ENCODE data around the gene YWHAG. TPM values are rescaled to one million over a fixed set of nuclear protein-coding genes. Genes with fewer than 3 reads are reported as not detected.
A peak's percentile ranks its signal among the peaks of the same experiment; 100 is the strongest.
"Not testable (repeated sequence)": the region's sequence is repeated elsewhere in the genome, so short reads cannot be mapped to it uniquely, and the experiment has no call there.

The YWHAG gene
- total RNA-seq, 1 donor from 2014 or later = 151 TPM

DNA sequence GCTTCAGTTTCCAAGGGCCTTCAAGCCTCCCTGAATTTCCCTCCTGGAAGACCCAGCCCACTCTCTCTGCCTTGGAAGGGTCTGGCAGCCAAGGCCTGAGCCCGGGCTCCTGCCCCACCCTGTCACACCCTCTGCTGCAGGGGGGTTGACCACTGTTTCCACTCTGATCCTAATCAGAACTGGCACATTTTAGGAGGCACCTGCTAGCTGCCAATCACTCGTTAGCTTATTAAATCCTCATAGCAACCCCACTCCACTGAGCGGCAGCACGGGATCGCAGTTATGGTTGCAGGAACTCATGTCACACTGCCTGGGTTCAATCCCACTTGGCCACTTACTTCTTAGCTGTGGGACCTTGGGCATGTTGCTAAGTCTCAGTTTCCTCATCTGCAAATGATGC lies 43.4 kb downstream of the YWHAG start:
- no peaks in the 10 kb centered on the region for H3K27me3 Mint-ChIP-seq (ENCODE audit: unreplicated experiment)
- H3K9me3 Mint-ChIP-seq (ENCODE audit: unreplicated experiment) = no peaks in the 10 kb centered on the region
- no peak overlapping the region for H3K27ac Mint-ChIP-seq (ENCODE audit: unreplicated experiment)
- TF ChIP-seq, protein P1, sequence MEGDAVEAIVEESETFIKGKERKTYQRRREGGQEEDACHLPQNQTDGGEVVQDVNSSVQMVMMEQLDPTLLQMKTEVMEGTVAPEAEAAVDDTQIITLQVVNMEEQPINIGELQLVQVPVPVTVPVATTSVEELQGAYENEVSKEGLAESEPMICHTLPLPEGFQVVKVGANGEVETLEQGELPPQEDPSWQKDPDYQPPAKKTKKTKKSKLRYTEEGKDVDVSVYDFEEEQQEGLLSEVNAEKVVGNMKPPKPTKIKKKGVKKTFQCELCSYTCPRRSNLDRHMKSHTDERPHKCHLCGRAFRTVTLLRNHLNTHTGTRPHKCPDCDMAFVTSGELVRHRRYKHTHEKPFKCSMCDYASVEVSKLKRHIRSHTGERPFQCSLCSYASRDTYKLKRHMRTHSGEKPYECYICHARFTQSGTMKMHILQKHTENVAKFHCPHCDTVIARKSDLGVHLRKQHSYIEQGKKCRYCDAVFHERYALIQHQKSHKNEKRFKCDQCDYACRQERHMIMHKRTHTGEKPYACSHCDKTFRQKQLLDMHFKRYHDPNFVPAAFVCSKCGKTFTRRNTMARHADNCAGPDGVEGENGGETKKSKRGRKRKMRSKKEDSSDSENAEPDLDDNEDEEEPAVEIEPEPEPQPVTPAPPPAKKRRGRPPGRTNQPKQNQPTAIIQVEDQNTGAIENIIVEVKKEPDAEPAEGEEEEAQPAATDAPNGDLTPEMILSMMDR (IDR thresholded peaks at IDR 0.05) = no peak
- H3K4me3 Mint-ChIP-seq (ENCODE audit: unreplicated experiment) = no peak overlapping the region
- H3K4me1 Mint-ChIP-seq (ENCODE audit: unreplicated experiment) = peaks cover 35% of the 10 kb centered on the region
- no peaks in the 10 kb centered on the region for H3K36me3 Mint-ChIP-seq (ENCODE audit: unreplicated experiment)
- no peak for DNase-seq (ENCODE audit: extremely low spot score, unreplicated experiment)

DNA sequence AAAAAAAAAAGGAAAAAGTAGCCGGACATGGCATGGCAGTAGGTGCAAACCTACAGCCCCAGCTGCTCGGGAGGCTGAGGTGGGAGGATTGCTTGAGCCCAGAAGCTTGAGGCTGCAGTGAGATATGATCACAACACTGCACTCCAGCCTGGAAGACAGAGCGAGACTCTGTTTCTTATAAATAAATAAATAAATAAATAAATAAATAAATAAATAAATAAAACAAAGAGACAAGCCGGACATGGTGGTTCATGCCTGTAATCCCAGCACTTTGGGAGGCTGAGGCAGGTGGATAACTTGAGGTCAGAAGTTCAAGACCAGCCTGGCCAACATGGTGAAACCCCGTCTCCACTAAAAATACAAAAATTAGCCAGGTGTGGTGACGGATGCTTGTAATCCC lies 44.1 kb downstream of the YWHAG start:
- H3K27me3 Mint-ChIP-seq (ENCODE audit: unreplicated experiment); H3K27ac Mint-ChIP-seq (ENCODE audit: unreplicated experiment); DNase-seq (ENCODE audit: extremely low spot score, unreplicated experiment); H3K9me3 Mint-ChIP-seq (ENCODE audit: unreplicated experiment); H3K4me3 Mint-ChIP-seq (ENCODE audit: unreplicated experiment); H3K36me3 Mint-ChIP-seq (ENCODE audit: unreplicated experiment): not testable (repeated sequence)
- H3K4me1 Mint-ChIP-seq (ENCODE audit: unreplicated experiment) = peaks cover 37% of the 10 kb centered on the region

DNA sequence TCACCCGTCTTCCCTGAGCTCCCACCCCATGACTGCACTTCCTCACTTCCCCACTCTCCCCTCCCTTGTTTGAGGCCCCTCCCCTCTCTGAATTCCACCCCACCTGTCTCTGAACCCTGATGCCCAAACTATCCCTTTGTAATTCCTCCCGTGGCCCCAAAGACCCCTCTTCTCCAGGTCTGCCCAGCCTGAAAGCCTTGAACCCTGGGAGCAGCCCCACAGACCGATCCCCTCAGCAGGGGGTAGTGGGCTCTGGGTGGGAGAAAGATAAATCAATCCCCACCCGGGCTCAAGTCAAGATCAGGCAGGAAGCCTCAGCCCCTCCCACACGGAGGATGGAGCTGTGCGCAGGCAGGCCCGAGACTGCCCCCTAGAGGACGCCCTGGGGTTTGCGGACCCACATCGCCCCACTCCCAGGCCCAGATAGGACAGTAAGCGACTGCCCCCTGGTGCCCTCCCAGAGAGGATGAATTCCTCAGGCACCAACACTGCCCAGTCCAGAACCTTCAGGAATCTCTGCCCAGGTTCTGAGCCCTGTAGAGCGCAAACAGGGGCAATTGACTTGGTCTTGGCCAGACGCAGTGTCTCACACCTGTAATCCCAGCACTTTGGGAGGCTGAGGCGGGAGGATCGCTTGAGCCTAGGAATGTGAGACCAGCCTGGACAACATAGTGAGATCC lies 44.6 kb downstream of the YWHAG start:
- Mint-ChIP-seq H3K4me3 (ENCODE audit: unreplicated experiment) (no peak overlapping the region), H3K27me3 (ENCODE audit: unreplicated experiment) (no peaks in the 10 kb centered on the region), H3K4me1 (ENCODE audit: unreplicated experiment) (peaks cover 33% of the 10 kb centered on the region), H3K27ac (ENCODE audit: unreplicated experiment) (peak overlapping the region; percentile 57), H3K36me3 (ENCODE audit: unreplicated experiment) (no peaks in the 10 kb centered on the region), H3K9me3 (ENCODE audit: unreplicated experiment) (no peaks in the 10 kb centered on the region)
- peak; percentile 98 for DNase-seq (ENCODE audit: extremely low spot score, unreplicated experiment)
- TF ChIP-seq, protein P1 (IDR thresholded peaks at IDR 0.05) = peak; percentile 100

DNA sequence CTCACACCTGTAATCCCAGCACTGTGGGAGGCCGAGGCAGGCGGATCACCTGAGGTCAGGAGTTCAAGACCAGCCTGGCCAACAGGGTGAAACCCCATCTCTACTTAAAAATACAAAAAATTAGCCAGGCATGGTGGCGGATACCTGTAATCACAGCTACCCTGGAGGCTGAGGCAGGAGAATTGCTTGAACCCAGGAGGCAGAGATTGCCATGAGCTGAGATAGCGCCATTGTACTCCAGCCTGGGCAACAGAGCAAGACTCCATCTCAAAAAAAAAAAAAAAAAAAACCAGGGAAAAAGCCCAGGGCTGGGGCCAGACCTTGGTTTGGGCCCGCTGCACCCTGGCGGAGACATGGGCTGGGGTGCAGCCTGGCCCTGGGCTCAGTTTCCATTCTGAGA lies 47.0 kb downstream of the YWHAG start:
- H3K4me3 Mint-ChIP-seq (ENCODE audit: unreplicated experiment); H3K36me3 Mint-ChIP-seq (ENCODE audit: unreplicated experiment); H3K27me3 Mint-ChIP-seq (ENCODE audit: unreplicated experiment); H3K27ac Mint-ChIP-seq (ENCODE audit: unreplicated experiment); H3K9me3 Mint-ChIP-seq (ENCODE audit: unreplicated experiment); DNase-seq (ENCODE audit: extremely low spot score, unreplicated experiment): not testable (repeated sequence)
- H3K4me1 Mint-ChIP-seq (ENCODE audit: unreplicated experiment) = peaks cover 25% of the 10 kb centered on the region

DNA sequence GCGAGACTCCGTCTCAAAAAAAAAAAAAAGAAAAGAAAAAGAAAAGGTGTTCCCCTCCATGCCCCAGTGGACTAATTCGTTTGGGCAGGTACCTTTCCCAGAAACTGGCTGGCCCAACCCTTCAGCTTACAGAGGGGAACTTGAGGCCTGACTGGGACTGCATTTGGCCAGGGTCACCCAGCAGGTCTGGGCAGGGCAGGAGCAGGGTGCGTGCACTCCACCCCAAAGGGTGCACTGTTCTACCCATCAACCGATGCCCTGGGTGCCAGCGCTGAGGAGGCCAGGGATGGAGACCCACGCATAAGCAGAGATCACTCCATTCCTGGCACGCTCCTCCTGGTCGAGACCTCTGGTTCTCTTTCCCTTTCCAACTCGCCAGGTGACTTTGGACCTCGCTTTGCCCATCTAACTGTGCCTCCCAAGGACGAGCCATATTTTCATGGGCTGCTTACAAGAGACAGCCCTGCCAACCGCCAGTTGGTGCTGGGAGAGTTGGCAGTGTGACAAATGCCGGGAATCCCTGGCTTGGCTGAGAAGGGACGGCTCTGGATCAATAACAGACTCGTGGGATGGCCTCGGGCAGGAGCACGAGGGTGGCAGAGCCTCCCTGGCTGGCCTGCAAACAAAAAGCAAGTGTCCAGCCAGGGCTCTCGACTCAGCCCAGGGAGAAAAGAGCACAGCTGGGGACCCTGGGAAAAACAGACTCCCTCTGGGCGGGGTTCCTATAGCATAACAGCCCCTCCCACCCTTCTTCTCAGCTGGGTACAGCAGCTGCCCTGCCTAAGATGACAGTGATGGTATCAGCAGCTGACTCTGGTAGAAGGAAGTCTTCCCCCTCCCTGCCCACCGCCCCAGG lies 48.5 kb downstream of the YWHAG start:
- DNase-seq (ENCODE audit: extremely low spot score, unreplicated experiment) = peak; percentile 89
- Mint-ChIP-seq H3K4me3 (ENCODE audit: unreplicated experiment) (no peak overlapping the region), H3K27me3 (ENCODE audit: unreplicated experiment) (no peaks in the 10 kb centered on the region), H3K9me3 (ENCODE audit: unreplicated experiment) (no peaks in the 10 kb centered on the region), H3K27ac (ENCODE audit: unreplicated experiment) (peak overlapping the region; percentile 87), H3K36me3 (ENCODE audit: unreplicated experiment) (no peaks in the 10 kb centered on the region), H3K4me1 (ENCODE audit: unreplicated experiment) (peaks cover 32% of the 10 kb centered on the region)
- TF ChIP-seq, protein P1 (IDR thresholded peaks at IDR 0.05) = no peak

DNA sequence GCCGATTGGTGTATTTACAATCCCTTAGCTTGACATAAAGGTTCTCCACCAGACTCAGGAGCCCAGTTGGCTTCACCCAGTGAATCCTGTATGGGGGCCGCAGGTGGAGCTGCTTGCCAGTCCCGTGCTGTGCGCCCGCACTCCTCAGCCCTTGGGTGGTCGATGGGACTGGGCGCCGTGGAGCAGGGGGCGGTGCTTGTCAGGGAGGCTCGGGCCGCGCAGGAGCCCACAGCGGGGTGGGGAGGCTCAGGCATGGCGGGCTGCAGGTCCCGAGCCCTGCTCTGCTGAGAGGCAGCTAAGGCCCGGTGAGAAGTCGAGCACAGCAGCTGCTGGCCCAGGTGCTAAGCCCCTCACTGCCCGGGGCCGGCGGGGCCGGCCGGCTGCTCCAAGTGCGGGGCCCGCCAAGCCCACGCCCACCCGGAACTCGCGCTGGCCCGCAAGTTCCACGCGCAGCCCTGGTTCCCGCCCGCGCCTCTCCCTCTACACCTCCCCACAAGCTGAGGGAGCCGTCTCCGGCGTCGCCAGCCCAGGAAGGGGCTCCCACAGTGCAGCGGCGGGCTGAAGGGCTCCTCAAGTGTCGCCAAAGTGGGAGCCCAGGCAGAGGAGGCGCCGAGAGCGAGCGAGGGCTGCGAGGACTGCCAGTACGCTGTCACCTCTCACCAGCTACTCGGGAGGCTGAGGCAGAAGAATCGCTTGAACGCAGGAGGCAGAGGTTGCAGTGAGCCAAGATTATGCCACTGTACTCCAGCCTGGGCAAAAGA lies 49.3 kb downstream of the YWHAG start:
- H3K4me1 Mint-ChIP-seq (ENCODE audit: unreplicated experiment) = peaks cover 36% of the 10 kb centered on the region

DNA sequence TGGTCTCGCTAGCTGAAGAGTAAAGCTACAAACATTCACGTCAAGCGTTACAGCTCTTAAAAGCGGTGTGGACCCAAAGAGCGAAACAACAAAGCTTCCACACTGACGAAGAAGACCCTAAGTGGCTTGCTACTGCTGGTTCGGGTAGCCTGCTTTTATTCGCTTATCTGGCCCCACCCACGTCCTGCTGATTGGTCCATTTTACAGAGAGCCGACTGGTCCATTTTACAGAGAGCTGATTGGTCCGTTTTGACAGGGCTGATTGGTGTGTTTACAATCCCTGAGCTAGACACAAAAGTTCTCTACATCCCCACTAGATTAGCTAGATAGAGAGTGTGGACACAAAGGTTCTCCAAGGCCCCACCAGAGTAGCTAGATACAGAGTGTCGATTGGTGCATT lies 49.9 kb downstream of the YWHAG start:
- H3K27me3 Mint-ChIP-seq (ENCODE audit: unreplicated experiment); H3K4me3 Mint-ChIP-seq (ENCODE audit: unreplicated experiment); H3K9me3 Mint-ChIP-seq (ENCODE audit: unreplicated experiment); DNase-seq (ENCODE audit: extremely low spot score, unreplicated experiment); H3K27ac Mint-ChIP-seq (ENCODE audit: unreplicated experiment); H3K36me3 Mint-ChIP-seq (ENCODE audit: unreplicated experiment): not testable (repeated sequence)
- H3K4me1 Mint-ChIP-seq (ENCODE audit: unreplicated experiment) = peaks cover 37% of the 10 kb centered on the region

More for the DNA sequence above, 49.3 kb downstream of the YWHAG start:
- H3K36me3 Mint-ChIP-seq (ENCODE audit: unreplicated experiment); H3K27ac Mint-ChIP-seq (ENCODE audit: unreplicated experiment); H3K4me3 Mint-ChIP-seq (ENCODE audit: unreplicated experiment); H3K9me3 Mint-ChIP-seq (ENCODE audit: unreplicated experiment); DNase-seq (ENCODE audit: extremely low spot score, unreplicated experiment); H3K27me3 Mint-ChIP-seq (ENCODE audit: unreplicated experiment): not testable (repeated sequence)

Measured in osteocyte (in vitro differentiated cells).